OCI-LY7 (cell line): Measurements from ENCODE around the gene GTF2F1. TPM values are rescaled to one million over a fixed set of nuclear protein-coding genes. Genes with fewer than 3 reads are reported as not detected.

Source experiments
- BruUV-seq: library from RNA; stranded (reverse); fragments of 400-500 nt; replicated peaks from 2 replicates; lab custom pipeline; 2021; lab: Mats Ljungman, UMichigan
- CTCF ChIA-PET: fragments of 300-600 bp; sonication (Branson Sonifier 250); formaldehyde crosslinking; loops from one replicate; lab custom pipeline; 2022; ENCODE audit warnings: antibody characterized with exemption; ENCODE audit not compliant: unreplicated experiment; lab: Charles Lee
- POLR2A ChIA-PET: fragments of 300-600 bp; sonication (Branson Sonifier 250); formaldehyde crosslinking; loops from one replicate; lab custom pipeline; 2022; ENCODE audit warnings: antibody characterized with exemption; lab: Charles Lee
- DNase-seq: peaks from one replicate; pipeline ENCODE4 v3.0.0-alpha.2; 2015; ENCODE audit warnings: low spot score
- H2AFZ ChIP-seq: fragments of 200-600 bp; sonication (generic), shearing (Covaris generic); 2 replicates; pipeline ENCODE4 v1.6.1; 2014; ENCODE audit warnings: mild to moderate bottlenecking, antibody characterized with exemption, low read length, moderate library complexity
- H3K27ac ChIP-seq: fragments of 200-600 bp; sonication (generic); 2 replicates; pipeline ENCODE4 v1.5.1; 2014; ENCODE audit warnings: mixed run types, low read depth, mild to moderate bottlenecking, moderate library complexity, low read length, inconsistent platforms; ENCODE audit not compliant: poor library complexity, severe bottlenecking
- H3K36me3 ChIP-seq: fragments of 200-600 bp; sonication (generic); 2 replicates; pipeline ENCODE4 v1.6.1; 2014; ENCODE audit warnings: mild to moderate bottlenecking, antibody characterized with exemption, low read length, moderate library complexity, mixed read lengths; ENCODE audit not compliant: insufficient read depth
- H3K4me1 ChIP-seq: fragments of 200-600 bp; sonication (generic); 2 replicates; pipeline ENCODE4 v1.5.1; 2014; ENCODE audit warnings: mild to moderate bottlenecking, low read length; ENCODE audit not compliant: insufficient read depth, poor library complexity, severe bottlenecking
- H3K4me2 ChIP-seq: fragments of 200-600 bp; sonication (generic); 2 replicates; pipeline ENCODE4 v1.6.1; 2014; ENCODE audit warnings: mild to moderate bottlenecking, low read length
- H3K4me3 ChIP-seq: fragments of 200-600 bp; sonication (generic); 2 replicates; pipeline ENCODE4 v1.5.1; 2014; ENCODE audit warnings: mild to moderate bottlenecking, low read depth, low read length; ENCODE audit not compliant: poor library complexity, severe bottlenecking
- H3K79me2 ChIP-seq: fragments of 200-600 bp; sonication (generic); 2 replicates; pipeline ENCODE4 v1.6.1; 2016; ENCODE audit warnings: low read depth, mild to moderate bottlenecking, low read length, moderate library complexity, mixed read lengths; ENCODE audit not compliant: insufficient read depth
- H3K9me2 ChIP-seq: fragments of 200-600 bp; sonication (generic); 2 replicates; pipeline ENCODE4 v1.6.1; 2016; ENCODE audit warnings: mild to moderate bottlenecking, low read length, mixed read lengths; ENCODE audit not compliant: insufficient read depth
- H3K9me3 ChIP-seq: fragments of 200-600 bp; sonication (generic); 2 replicates; pipeline ENCODE4 v1.6.1; 2014; ENCODE audit warnings: mild to moderate bottlenecking, mixed run types, low read length, mixed read lengths
- H4K20me1 ChIP-seq: fragments of 200-600 bp; sonication (generic); 2 replicates; pipeline ENCODE4 v1.6.1; 2014; ENCODE audit warnings: mild to moderate bottlenecking, antibody characterized with exemption, low read length, moderate library complexity, mixed read lengths; ENCODE audit not compliant: insufficient read depth
- CTCF ChIP-seq: fragments of 200-600 bp; sonication (generic); conservative IDR thresholded peaks from 2 replicates; pipeline ENCODE4 v1.5.1; 2014; ENCODE audit warnings: mild to moderate bottlenecking, antibody characterized with exemption, low read length, moderate library complexity, mixed read lengths
- EZH2phosphoT487 ChIP-seq: fragments of 200-600 bp; sonication (generic); IDR thresholded peaks from 2 replicates; pipeline ENCODE4 v1.6.1; 2018; ENCODE audit warnings: low read depth, borderline replicate concordance, mild to moderate bottlenecking, mixed run types, antibody characterized with exemption, low read length, moderate library complexity, mixed read lengths
- intact Hi-C: fragments of 100-400 bp; cut with micrococcal nuclease; formaldehyde crosslinking; loops from one replicate; pipeline ENCODE4 v1.10.0; 2022; ENCODE audit not compliant: unreplicated experiment
- total RNA-seq, 2 experiments: library from RNA; depleted of rRNA in 1 of 2; stranded (reverse); fragments of >200 nt in 1 of 2; shearing (Covaris generic) in 1 of 2; gene quantifications; 2 replicates each; pipeline ENCODE4 v1.2.3, GENCODE V29; 2014 to 2022

The GTF2F1 gene
- total RNA-seq, 2 experiments from 2014 or later = 31.1 to 43.2 TPM

- no peaks in the 10 kb centered on the region for H4K20me1 ChIP-seq
- no peak overlapping the region for H2AFZ ChIP-seq
- BruUV-seq = no TSS peak
- H3K4me3 ChIP-seq = no peak overlapping the region
- TF ChIP-seq EZH2phosphoT487 (no peak), CTCF (no peak)
- H3K36me3 ChIP-seq = peaks cover 88% of the 10 kb centered on the region
- POLR2A ChIA-PET = interaction anchor here (0.9 kb wide), 1 partner anchor 11 kb away, joined by 4 read pairs; the partner anchor contains the start of gene ALKBH7
- H3K27ac ChIP-seq = no peak overlapping the region
- no peaks in the 10 kb centered on the region for H3K4me1 ChIP-seq
- intact Hi-C loops = no loop called here
- H3K9me3 ChIP-seq = no peaks in the 10 kb centered on the region
- no peak for DNase-seq
- H3K9me2 ChIP-seq = no peaks in the 10 kb centered on the region
- no peaks in the 10 kb centered on the region for H3K79me2 ChIP-seq
- no peak overlapping the region for H3K4me2 ChIP-seq
- CTCF ChIA-PET = interaction anchor here (0.6 kb wide), 1 partner anchor 477 kb away, joined by 3 read pairs; no protein-coding TSS in a partner anchor
These were observed 9.8 kb downstream of the GTF2F1 start for GRCh38 chr19:6383188-6383587.

GRCh38 chr19:6381030-6381750 is 11.8 kb downstream of the GTF2F1 start:
- no peak for DNase-seq
- H3K27ac ChIP-seq = no peak overlapping the region
- H3K79me2 ChIP-seq = no peaks in the 10 kb centered on the region
- H4K20me1 ChIP-seq = no peaks in the 10 kb centered on the region
- H3K4me2 ChIP-seq = no peak overlapping the region
- intact Hi-C loops = no loop called here
- H3K36me3 ChIP-seq = peaks cover 76% of the 10 kb centered on the region
- BruUV-seq = no TSS peak
- H3K4me1 ChIP-seq = no peaks in the 10 kb centered on the region
- H3K9me2 ChIP-seq = no peaks in the 10 kb centered on the region
- TF ChIP-seq CTCF (no peak), EZH2phosphoT487 (no peak)
- ChIA-PET POLR2A (no interaction called here), CTCF (no interaction called here)
- H2AFZ ChIP-seq = no peak overlapping the region
- no peak overlapping the region for H3K4me3 ChIP-seq
- H3K9me3 ChIP-seq = no peaks in the 10 kb centered on the region

GRCh38 chr19:6379744-6380143 is 13.2 kb downstream of the GTF2F1 start:
- Histone ChIP-seq H2AFZ (no peak overlapping the region), H3K9me2 (no peaks in the 10 kb centered on the region), H3K79me2 (no peaks in the 10 kb centered on the region), H3K4me3 (no peak overlapping the region), H3K9me3 (no peaks in the 10 kb centered on the region), H3K4me2 (no peak overlapping the region), H4K20me1 (no peaks in the 10 kb centered on the region), H3K27ac (no peak overlapping the region), H3K36me3 (peaks cover 67% of the 10 kb centered on the region), H3K4me1 (no peaks in the 10 kb centered on the region)
- no peak for DNase-seq
- ChIA-PET POLR2A (no interaction called here), CTCF (no interaction called here)
- no TSS peak for BruUV-seq
- intact Hi-C loops = no loop called here
- no peak for TF ChIP-seq CTCF
- TF ChIP-seq EZH2phosphoT487 = no peak
